ENCODE measurements around the gene SCD5.

The SCD5 gene

GRCh38 chr4:82814034-82814433 lies 15.4 kb upstream of the SCD5 start:
- Histone ChIP-seq H3K9me3 (ENCODE audit: low read length) (no peaks in the 10 kb centered on the region), H2AFZ (ENCODE audit: low read length) (no peak overlapping the region), H3F3A (ENCODE audit: insufficient read depth, low read length) (no peaks in the 10 kb centered on the region), H3K9me2 (ENCODE audit: low read depth, low read length) (no peaks in the 10 kb centered on the region), H3K36me3 (ENCODE audit: insufficient read depth, low read length) (peaks cover 22% of the 10 kb centered on the region), H3K4me3 (ENCODE audit: low read depth, low read length, poor library complexity, severe bottlenecking) (no peak overlapping the region), H4K20me1 (ENCODE audit: insufficient read depth, low read length) (no peaks in the 10 kb centered on the region), H3K27ac (ENCODE audit: low read depth, low read length, poor library complexity, severe bottlenecking) (no peak overlapping the region), H3K4me2 (ENCODE audit: low read length) (no peak overlapping the region), H3K27me3 (ENCODE audit: insufficient read depth, low read length) (no peaks in the 10 kb centered on the region), H3K79me2 (ENCODE audit: insufficient read depth, low read length) (no peaks in the 10 kb centered on the region), H3K9ac (ENCODE audit: low read length) (no peak overlapping the region), H3K4me1 (ENCODE audit: insufficient read depth, low read length, severe bottlenecking) (no peaks in the 10 kb centered on the region)
- TF ChIP-seq, protein P1, sequence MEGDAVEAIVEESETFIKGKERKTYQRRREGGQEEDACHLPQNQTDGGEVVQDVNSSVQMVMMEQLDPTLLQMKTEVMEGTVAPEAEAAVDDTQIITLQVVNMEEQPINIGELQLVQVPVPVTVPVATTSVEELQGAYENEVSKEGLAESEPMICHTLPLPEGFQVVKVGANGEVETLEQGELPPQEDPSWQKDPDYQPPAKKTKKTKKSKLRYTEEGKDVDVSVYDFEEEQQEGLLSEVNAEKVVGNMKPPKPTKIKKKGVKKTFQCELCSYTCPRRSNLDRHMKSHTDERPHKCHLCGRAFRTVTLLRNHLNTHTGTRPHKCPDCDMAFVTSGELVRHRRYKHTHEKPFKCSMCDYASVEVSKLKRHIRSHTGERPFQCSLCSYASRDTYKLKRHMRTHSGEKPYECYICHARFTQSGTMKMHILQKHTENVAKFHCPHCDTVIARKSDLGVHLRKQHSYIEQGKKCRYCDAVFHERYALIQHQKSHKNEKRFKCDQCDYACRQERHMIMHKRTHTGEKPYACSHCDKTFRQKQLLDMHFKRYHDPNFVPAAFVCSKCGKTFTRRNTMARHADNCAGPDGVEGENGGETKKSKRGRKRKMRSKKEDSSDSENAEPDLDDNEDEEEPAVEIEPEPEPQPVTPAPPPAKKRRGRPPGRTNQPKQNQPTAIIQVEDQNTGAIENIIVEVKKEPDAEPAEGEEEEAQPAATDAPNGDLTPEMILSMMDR (IDR thresholded peaks at IDR 0.05; ENCODE audit: low read length): no peak
- TF ChIP-seq EZH2 (IDR thresholded peaks at IDR 0.05; ENCODE audit: borderline replicate concordance, low read length): no peak

GRCh38 chr4:82811838-82812341 lies 13.3 kb upstream of the SCD5 start:
- Histone ChIP-seq H4K20me1 (ENCODE audit: insufficient read depth, low read length) (no peaks in the 10 kb centered on the region), H3K4me1 (ENCODE audit: insufficient read depth, low read length, severe bottlenecking) (no peaks in the 10 kb centered on the region), H3K9ac (ENCODE audit: low read length) (no peak overlapping the region), H3K79me2 (ENCODE audit: insufficient read depth, low read length) (no peaks in the 10 kb centered on the region), H2AFZ (ENCODE audit: low read length) (no peak overlapping the region), H3K4me2 (ENCODE audit: low read length) (no peak overlapping the region), H3K9me3 (ENCODE audit: low read length) (no peaks in the 10 kb centered on the region), H3K27ac (ENCODE audit: low read depth, low read length, poor library complexity, severe bottlenecking) (no peak overlapping the region), H3K4me3 (ENCODE audit: low read depth, low read length, poor library complexity, severe bottlenecking) (no peak overlapping the region), H3K36me3 (ENCODE audit: insufficient read depth, low read length) (0 out of 2 replicates have a peak, but pooled peaks cover 2% of the 10 kb centered on the region), H3K27me3 (ENCODE audit: insufficient read depth, low read length) (no peaks in the 10 kb centered on the region), H3F3A (ENCODE audit: insufficient read depth, low read length) (no peaks in the 10 kb centered on the region), H3K9me2 (ENCODE audit: low read depth, low read length) (no peaks in the 10 kb centered on the region)
- TF ChIP-seq, protein P1 (IDR thresholded peaks at IDR 0.05; ENCODE audit: low read length): no peak
- no peak for TF ChIP-seq EZH2 (IDR thresholded peaks at IDR 0.05; ENCODE audit: borderline replicate concordance, low read length)

GRCh38 chr4:82811392-82811791 lies 12.8 kb upstream of the SCD5 start:
- H2AFZ ChIP-seq (ENCODE audit: low read length): no peak overlapping the region
- no peaks in the 10 kb centered on the region for H3K36me3 ChIP-seq (ENCODE audit: insufficient read depth, low read length)
- H3K9me3 ChIP-seq (ENCODE audit: low read length): no peaks in the 10 kb centered on the region
- no peaks in the 10 kb centered on the region for H3K27me3 ChIP-seq (ENCODE audit: insufficient read depth, low read length)
- no peaks in the 10 kb centered on the region for H3K79me2 ChIP-seq (ENCODE audit: insufficient read depth, low read length)
- H3K9me2 ChIP-seq (ENCODE audit: low read depth, low read length): no peaks in the 10 kb centered on the region
- H3K4me2 ChIP-seq (ENCODE audit: low read length): no peak overlapping the region
- H3K4me3 ChIP-seq (ENCODE audit: low read depth, low read length, poor library complexity, severe bottlenecking): no peak overlapping the region
- H3K9ac ChIP-seq (ENCODE audit: low read length): no peak overlapping the region
- no peak overlapping the region for H3K27ac ChIP-seq (ENCODE audit: low read depth, low read length, poor library complexity, severe bottlenecking)
- H3K4me1 ChIP-seq (ENCODE audit: insufficient read depth, low read length, severe bottlenecking): no peaks in the 10 kb centered on the region
- no peak for TF ChIP-seq EZH2 (IDR thresholded peaks at IDR 0.05; ENCODE audit: borderline replicate concordance, low read length)
- H3F3A ChIP-seq (ENCODE audit: insufficient read depth, low read length): no peaks in the 10 kb centered on the region
- no peaks in the 10 kb centered on the region for H4K20me1 ChIP-seq (ENCODE audit: insufficient read depth, low read length)

- TF ChIP-seq EZH2 (IDR thresholded peaks at IDR 0.05; ENCODE audit: borderline replicate concordance, low read length): no peak
- TF ChIP-seq, protein P1 (IDR thresholded peaks at IDR 0.05; ENCODE audit: low read length): no peak
- H3K9me3 ChIP-seq (ENCODE audit: low read length): no peaks in the 10 kb centered on the region
- no peak overlapping the region for H2AFZ ChIP-seq (ENCODE audit: low read length)
- H3K79me2 ChIP-seq (ENCODE audit: insufficient read depth, low read length): no peaks in the 10 kb centered on the region
- H3K4me1 ChIP-seq (ENCODE audit: insufficient read depth, low read length, severe bottlenecking): no peaks in the 10 kb centered on the region
- H3K4me3 ChIP-seq (ENCODE audit: low read depth, low read length, poor library complexity, severe bottlenecking): no peak overlapping the region
- H3K9me2 ChIP-seq (ENCODE audit: low read depth, low read length): no peaks in the 10 kb centered on the region
- no peak overlapping the region for H3K4me2 ChIP-seq (ENCODE audit: low read length)
- H3K27ac ChIP-seq (ENCODE audit: low read depth, low read length, poor library complexity, severe bottlenecking): no peak overlapping the region
- no peaks in the 10 kb centered on the region for H4K20me1 ChIP-seq (ENCODE audit: insufficient read depth, low read length)
- no peaks in the 10 kb centered on the region for H3K36me3 ChIP-seq (ENCODE audit: insufficient read depth, low read length)
- H3K9ac ChIP-seq (ENCODE audit: low read length): no peak overlapping the region
- H3K27me3 ChIP-seq (ENCODE audit: insufficient read depth, low read length): no peaks in the 10 kb centered on the region
- H3F3A ChIP-seq (ENCODE audit: insufficient read depth, low read length): no peaks in the 10 kb centered on the region
Measured at GRCh38 chr4:82810176-82810575, 11.6 kb upstream of the SCD5 start.
